GM21619 (cell line): ENCODE data around the gene ADCY9.

Source experiments
- ATAC-seq: cut with Tn5 transposase; IDR thresholded peaks from one replicate; pipeline ENCODE4 v1.9.1; 2021; ENCODE audit not compliant: unreplicated experiment

Gene ADCY9

GRCh38 chr16:4123616-4124300 lies 7.5 kb upstream of the ADCY9 start:
- ATAC-seq, result no peak

- ATAC-seq, result no peak
Observed at GRCh38 chr16:4120176-4120575, 3.9 kb upstream of the ADCY9 start.

- no peak for ATAC-seq
Observed at GRCh38 chr16:4117250-4117578, 972 bp upstream of the ADCY9 start.

- ATAC-seq, result no peak
Observed at GRCh38 chr16:4115949-4116318, 308 bp downstream of the ADCY9 start.

- ATAC-seq, result no peak
Observed at GRCh38 chr16:4115209-4115948, 863 bp downstream of the ADCY9 start.

- no peak for ATAC-seq
Observed at GRCh38 chr16:4114257-4115208, 1.7 kb downstream of the ADCY9 start.

GRCh38 chr16:4113358-4114256 lies 2.6 kb downstream of the ADCY9 start:
- ATAC-seq, result no peak

GRCh38 chr16:4111748-4112696 lies 4.2 kb downstream of the ADCY9 start:
- ATAC-seq, result no peak

GRCh38 chr16:4110680-4111079 lies 5.6 kb downstream of the ADCY9 start:
- no peak for ATAC-seq

GRCh38 chr16:4110065-4110464 lies 6.2 kb downstream of the ADCY9 start:
- no peak for ATAC-seq

- ATAC-seq, result no peak
Observed at GRCh38 chr16:4109250-4109736, 6.9 kb downstream of the ADCY9 start.

GRCh38 chr16:4106516-4106915 lies 9.7 kb downstream of the ADCY9 start:
- no peak for ATAC-seq

- ATAC-seq, result no peak
Observed at GRCh38 chr16:4105848-4106247, 10.4 kb downstream of the ADCY9 start.

GRCh38 chr16:4103745-4104144 lies 12.5 kb downstream of the ADCY9 start:
- ATAC-seq, result no peak

- ATAC-seq, result no peak
Observed at GRCh38 chr16:4101421-4102219, 14.6 kb downstream of the ADCY9 start.

- ATAC-seq, result no peak
Observed at GRCh38 chr16:4098501-4098900, 17.7 kb downstream of the ADCY9 start.

- no peak for ATAC-seq
Observed at GRCh38 chr16:4097826-4098240, 18.4 kb downstream of the ADCY9 start.

- ATAC-seq, result no peak
Observed at GRCh38 chr16:4096509-4096908, 19.7 kb downstream of the ADCY9 start.
